Measurements from ENCODE around the gene CISD3.

The CISD3 gene

DNA sequence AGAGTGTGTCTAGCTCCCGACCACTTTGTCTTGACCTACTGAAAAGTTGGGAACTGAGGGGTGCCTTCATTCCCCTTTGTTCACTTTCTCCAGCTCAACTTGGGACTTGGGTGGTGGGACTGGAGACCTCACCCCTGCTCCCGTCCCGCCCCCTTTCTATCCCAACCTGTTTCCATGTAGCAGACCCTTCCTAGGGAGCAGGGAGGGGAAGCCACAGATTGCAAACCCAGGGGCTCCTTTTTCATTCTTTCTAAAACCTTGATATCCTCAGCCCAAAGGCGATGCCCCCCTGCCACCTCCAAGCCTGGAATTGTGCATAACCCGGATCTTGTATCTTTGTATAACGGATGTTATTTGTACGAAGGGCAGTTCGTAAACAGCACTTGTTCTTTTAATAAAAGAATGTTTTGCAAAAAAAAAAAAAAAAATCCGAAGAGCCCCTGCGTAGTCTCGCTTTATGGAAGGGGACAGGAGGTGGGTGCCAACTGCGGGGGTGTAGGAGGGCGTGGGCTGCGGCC, 714 bp upstream of the CISD3 start:
- DNase-seq = no peak

DNA sequence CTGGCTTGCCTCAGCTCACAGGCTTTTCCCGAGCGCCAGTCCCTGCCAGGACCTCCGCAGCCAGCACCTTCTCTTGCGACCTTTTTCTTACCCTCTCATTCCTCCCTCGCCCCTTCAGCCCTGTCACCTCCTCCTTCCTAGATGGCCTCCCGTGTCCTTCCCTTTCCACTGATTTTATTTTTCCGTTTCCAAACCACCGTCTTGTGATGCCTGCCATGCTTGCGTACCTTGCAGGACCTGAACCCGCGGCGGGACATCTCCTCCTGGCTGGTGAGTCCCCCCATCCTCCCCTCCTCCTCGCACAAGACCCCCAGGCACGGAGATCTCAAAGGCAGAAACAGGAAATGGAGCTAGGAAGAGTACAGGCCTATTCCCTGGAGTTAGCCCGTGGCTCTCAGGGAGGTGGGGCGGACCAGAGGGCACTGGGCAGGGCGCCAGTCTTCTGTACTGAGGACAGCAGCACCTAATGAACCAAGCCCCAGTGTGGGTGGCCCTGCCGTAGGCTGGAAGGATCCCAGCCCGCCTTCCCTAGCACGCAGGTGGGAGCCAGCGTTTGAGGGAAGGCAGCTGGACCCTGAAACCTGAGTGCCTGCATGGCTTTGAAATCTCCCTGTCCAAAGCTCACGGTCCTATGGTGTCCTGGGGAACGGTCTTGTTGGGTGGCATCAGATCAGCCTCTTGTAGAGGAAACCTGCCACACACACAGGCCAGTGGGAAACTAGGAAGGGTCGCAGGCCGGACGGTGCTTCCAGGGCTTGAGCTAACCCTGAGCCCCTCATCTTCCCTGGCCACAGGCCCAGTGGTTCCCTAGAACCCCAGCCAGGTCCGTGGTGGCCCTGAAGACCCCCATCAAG, 612 bp downstream of the CISD3 start:
- peak; percentile 43 to 54 for DNase-seq

DNA sequence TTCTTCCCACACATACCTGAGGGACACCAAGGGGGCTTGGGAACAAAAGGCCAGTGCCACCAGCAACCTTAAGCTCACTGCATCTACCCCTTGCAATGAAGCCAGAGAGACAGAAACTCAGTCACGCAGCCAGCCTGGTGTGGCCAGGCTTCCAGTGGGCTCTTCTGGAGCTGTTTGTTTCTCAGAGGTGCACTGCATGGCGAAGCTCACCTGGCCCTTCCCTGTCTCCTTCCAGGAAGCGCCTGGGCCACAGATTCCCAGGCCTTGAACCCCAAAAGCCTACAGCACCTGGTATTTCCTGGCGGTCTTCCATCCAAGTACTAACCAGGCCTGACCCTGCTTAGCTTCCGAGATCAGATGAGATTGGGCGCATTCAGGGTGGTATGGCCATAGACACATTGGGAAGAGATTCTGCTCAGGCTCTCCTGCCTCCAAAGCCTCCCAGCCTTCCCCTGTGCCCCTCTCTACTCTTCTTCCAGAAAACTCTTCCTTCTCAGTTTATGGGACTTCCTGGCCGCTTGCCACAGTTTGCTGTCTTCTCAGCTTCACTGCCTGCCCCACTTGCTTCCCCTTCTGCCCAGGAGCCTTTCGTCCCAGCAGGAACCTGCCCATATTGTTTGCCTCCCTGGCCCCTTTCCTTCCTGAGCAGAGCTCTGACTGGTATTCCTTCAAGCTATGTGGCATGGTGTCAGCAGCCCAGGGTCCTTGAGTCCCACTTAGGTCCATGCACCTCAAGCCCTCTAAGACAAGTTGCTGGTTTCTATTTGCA, 1.6 kb downstream of the CISD3 start:
- DNase-seq = peak; percentile 15 to 42

DNA sequence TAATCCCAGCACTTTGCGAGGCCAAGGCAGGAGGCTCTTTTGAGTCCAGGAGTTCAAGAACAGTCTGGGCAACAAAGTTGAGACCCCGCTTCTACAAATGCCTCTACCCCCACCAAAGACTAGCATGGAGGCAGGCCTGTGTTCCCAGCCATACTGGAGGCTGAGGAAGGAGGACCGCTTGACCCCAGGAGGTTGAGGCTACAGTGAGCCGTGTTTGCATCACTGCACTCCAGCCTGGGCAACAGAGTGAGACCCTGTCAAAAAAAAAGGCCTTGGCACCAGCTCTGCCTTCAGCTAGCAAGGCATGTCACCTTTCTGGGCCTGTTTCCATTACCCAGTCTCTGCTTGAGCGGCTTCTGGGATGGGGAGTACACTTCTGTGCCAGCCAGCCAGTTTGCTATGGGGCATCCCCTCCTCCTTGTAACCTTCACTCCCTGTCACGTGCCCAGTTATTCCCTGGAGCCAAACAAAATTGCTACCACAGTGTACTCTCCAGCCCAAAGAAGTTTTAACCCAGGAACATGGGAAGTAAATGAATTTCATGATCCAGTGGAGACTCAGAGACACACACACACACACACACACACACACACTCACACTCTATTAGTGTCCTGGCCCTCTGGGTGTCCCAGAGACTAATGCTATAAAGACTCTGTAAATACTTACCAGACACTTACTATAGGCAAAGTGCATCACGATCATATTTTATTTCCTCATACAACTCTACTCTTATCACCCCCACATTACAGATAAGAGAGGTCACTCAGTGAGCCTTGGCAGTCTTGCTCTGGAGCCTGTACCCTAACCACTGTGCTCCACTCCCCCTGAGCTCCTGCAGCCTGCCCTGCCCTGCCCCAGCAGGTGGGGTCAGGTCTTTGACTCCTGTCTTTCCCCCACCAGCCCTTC, 2.5 kb downstream of the CISD3 start:
- DNase-seq = no peak

DNA sequence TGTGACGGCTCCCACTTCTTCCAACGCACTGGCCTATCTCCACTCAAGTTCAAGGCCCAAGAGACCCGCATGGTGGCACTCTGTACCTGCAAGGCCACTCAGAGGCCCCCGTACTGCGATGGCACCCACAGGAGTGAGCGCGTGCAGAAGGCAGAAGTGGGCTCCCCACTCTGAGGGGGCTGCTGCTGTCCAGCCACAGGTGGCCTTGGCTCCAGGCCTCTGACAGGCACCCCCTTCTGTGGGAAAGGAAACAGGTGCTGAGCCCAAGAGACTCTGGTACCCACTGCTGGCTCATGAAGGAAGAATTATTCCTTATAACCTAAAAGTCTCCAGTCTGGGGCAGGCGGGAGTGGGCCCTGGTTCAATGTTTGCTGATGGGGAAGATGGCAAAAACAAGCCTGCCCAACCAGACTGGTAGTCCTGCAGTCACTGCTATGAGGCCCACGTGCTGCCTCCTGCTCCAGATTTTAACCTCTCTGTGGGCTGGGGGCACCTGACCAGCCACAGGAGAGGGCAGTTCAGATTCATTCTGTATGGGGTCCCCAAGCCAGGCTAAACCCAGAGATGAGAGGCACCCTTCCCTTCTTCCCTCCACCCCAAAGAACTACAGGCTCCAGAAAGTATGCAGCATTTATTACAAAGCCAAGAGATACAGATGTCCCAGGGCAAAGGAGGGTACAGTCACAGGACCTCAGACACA, 3.3 kb downstream of the CISD3 start:
- DNase-seq = no peak

DNA sequence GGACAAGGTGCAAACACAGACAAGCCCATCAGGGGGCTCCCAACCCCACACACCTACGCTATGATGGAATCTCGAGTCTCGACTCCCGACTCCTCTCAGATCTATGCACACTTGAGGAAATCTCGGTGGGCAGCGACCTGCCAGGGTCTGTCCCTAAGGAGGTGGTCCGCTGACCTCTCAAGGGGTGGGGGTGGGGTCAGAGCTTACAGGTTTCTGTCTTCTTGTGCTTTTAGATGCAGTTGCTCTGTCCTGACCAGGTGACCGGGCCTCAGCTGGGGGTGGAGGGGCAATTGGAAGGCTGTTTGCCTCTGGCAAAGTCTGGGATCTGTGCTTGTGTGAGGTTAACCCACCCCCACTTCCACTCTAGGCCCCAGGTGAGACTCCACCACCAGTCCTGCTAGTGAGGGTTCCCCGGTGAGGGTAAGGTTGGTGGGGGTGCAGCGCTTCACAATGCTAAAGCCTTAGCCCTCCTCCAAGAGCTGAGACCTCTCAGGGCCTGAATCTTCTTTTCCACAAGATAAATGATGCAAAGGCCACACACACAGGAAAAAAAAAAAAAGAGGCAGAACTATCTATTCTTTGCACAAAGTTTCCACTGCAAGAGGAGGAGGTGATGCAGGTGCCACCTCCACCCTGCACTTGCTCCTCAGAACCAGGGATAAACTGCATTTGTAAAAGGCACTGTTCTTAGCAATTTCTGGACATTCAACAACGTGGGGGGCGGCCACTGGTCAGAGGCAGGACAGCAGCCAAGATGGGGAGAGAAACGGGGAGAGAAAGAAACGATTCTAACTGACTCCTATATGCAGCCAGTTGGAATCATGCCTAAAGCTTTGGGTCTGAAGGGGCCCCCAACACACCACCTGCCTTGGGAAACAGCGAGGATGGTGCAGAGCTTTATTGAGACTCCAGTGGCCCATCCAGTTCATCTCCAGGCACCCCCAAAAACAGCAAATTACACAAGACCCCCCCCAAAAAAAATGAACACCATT, 4.1 kb downstream of the CISD3 start:
- no peak for DNase-seq

DNA sequence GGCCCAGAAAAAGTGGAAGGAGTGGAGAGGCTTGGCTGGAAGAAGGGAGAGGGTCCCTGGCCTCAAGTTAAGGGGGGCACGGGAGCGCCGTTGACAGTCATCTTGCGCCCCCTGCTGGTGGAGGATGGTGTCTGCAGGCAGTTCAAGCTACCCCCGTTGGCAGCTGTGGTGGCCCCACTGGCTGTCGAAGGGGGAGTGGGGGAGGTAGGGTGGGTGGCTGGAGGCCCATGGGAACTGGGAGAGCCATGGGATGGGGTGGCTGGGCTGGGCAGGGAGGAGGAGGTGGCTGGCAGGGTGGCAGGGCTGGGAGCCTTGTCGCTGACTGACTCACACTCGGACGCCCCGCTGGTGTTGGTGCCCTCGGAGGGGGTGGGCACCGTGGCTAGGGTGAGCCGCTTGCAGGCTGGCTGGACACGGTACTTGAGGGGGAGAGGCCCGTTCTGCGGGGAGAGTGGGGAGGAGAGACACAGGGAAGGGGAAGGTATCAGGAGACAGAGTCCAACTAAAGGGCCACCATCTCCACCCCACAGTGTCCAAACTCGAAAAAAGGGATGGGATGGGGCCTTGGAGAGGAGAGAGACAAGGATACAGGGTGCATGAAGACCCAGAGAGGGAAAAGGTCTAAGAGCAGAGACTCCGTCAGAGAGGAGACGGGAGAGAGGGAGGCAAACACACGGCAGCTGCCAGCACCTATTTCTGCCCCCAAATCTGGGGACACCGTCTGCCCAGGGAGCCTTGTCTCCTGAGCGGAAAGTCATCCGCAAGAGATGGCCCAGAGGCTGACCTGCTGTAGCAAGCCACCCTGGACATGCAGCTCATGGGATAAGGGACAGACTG, 5.2 kb downstream of the CISD3 start:
- peak in 1 of 2 experiments; percentile 29 for DNase-seq

DNA sequence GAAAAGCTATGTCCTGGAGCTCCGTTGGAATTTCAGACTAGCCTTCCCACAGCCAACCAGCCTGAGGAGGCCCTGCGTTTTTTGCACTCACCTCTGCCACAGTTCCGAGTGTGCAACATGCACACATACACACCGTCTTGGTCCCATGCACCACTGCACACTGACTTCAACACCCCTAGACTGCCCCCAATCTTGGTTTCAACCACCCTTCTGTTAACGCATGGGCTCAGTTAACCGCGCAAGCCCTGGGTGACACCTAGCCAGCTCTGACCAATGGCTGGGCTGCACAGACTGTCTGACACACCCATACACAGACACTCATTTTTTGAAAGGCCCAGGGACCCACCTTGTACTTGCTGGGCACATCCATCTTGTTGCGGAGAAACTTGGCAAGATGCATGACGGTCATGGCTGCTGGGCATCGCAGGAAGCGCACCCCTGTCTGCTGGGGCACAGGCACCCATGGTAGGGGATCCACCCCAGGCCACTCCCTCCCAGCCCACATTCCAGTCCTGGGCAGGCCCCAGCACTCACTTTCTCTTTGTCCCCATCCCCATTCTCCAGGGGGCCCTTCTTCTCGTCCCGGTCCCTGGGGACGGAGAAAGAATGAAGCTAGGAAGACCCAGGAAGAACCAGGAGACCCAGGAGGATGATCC, 8.0 kb downstream of the CISD3 start:
- DNase-seq = no peak

DNA sequence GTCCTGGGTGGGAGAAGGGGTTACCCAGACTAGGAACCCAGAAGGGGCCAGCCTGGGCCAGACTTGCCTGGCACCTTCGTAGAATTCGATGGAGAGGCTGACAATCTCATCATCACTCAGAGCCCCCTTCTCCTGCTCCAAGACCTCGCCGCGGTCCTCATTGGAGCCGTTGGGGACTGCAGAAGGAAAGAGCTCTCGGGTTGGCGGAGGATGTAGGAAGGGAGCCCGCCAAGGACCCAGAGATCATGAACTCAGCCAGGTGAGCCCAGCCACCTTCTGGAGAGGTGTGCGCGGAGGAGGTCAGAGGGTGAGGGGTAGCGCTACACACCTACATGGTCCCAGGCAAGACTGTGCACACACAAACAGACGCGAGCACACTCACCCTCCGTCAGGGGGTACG, 8.5 kb downstream of the CISD3 start:
- DNase-seq = no peak

DNA sequence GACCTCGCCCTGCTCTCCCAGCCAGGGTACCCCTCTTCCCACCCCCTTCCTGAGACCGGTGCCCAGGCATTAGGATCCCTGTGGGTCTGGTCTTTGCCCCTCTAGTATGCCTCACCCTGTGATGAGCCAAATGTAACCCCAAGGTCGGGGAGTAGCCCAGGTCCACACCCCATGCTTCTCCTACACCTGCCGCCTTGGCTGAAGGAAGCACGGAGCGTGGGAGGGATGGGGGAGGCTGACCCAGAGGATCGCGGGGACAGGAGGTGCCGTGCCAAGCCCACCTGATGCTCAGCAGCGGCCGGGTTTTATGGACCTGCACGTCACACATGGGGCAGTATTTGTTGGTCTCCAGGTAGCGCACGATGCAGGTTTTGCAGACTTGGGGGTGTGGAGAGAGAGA, 9.2 kb downstream of the CISD3 start:
- no peak for DNase-seq

DNA sequence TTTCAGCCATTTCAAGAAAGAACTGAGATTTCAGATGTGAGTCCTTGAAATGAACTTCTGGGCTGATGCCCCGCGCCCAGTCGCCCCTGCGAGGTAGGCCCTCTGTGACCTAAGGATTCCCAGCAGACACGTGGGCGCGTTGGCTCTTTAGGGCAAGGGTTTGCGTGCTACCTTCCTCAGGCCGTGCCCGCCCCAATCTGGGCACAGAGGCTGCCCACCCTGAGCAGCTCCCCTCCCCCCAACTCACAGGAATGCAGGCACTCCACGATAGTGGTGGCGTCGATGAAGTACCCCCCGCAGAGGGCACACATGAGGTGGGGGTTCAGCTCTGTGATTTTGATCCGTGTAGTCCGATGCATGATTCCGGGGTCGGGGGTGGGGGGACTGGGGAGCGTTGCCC, 9.9 kb downstream of the CISD3 start:
- DNase-seq = no peak

DNA sequence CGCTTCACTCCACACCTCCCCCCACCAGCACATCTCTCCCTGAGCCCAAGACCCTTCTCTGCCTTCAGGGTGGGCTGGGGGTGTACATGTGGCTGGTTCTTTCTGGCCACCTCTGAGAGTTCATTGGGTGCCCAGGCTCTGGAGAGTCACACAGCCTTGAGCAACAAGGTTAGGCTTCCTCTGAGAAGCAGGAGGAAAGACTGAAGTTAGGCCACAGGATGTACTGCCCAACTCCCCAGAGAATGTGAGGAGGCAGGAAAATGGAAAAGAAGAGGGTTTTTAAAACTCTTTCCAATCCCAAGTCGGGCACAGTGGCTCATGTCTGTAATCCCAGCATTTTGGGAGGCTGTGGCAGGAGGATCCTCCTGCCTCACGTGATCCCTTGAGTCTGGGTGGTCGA, 10.7 kb downstream of the CISD3 start:
- DNase-seq = no peak

DNA sequence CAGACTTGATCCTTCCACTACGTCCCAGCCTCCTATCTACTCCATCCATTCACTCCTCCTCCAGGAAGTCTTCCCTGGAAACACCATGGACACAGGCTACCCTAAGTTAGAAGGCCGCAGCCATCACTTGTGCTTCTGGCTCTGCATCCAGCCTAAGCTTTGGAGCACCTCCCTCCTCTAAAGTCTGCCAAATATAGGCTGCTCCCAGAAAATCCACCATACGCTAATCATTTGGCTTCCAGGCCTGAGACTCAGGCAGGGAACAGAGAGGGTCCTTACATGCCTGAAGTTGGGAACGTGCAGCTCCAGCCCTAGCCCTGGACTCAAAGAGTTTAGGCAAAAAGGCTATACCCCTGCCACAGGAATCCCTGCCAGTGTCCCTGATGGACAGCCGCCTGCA, 11.3 kb downstream of the CISD3 start:
- DNase-seq = no peak

DNA sequence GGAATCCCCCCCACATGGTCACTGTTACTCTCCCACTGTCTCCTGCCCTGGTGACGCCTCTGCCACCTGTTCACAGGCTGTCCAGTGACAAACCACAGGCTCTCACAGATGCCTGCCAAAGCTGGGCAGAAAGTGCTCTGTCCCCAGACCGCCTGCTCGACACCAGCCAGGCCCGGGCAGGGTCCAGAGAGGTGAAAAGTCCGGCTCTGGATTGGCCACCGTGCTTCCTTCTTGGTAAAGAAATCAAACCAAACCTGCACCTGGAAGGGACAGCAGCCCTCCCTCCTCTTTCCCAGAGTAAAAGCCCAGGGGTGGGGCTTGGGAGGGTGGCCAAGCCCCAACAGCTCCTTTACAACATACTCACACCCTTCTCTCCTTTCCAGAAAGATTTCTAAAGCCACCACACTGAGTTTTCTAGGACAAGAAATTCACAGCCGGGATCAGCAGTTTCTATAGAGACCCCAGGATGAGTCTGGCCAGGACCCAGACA, 11.8 kb downstream of the CISD3 start:
- DNase-seq = no peak

DNA sequence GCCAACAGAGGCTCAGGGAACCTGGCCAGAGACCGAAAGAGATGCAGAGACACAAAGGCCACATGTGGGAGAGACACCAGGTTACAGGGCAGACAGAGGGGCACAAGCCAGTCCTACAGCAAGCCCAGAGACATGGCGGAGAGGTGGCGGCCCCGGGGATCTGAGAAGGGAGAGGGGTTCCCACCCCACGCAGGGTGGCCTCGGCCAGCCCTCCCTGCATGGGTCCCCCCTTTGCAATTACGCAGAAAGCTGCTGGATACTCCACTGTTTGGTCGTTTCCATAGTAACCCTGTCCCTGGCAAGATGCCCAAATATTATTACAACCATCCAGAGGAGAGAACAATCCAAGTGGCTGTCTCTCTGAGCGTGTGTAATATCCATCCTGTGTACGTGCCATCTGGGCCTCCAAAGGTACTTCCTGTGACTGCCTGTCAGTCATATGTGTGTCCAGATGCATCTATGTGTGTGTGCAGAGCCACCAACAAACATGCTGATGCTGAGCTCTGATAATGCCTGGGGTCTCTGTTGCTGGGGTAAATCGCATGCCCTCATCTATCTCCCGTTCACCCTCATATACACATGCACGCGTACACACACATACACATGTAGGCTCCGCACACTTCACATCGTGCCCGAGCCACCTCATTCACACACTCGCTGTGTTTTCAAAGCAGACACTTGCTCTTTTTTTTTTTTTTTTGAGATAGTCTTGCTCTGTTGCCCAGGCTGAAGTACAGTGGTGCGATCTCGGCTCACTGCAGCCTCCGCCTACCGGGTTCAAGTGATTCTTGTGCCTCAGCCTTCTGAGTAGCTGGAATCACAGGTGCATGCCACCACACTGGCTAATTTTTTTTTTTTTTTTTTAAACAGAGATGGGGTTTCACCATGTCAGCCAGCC, 12.5 kb downstream of the CISD3 start:
- DNase-seq = no peak

DNA sequence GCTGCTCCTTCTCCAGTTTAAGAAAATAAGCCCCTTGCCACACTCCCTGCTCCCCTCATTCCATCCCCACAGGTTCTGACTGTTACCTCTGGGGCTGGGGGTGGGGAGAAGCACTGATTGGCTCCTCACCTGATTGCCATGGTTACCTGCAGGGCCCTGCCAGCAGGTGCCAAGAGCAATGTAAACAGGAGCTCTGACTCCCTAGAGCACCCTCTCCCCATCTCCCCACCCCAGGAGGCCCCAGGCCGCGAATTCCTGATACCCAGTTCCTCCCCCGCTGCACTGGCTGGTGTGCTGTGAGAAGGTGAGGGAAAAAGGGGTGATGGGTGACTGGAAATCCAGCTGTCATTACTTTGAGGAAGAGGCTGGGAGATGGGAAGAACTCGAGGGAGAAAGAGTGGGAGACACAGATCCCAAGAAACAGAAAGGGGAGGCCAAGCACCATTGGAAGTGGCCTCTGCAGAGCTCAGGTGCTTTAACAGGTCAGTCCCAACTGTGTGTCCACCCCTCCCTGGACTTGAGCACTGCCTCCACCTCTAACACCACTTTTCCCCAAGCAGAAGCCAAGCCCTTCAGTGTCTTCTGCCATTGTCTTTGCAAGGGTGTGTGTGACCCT, 13.5 kb downstream of the CISD3 start:
- no peak for DNase-seq

DNA sequence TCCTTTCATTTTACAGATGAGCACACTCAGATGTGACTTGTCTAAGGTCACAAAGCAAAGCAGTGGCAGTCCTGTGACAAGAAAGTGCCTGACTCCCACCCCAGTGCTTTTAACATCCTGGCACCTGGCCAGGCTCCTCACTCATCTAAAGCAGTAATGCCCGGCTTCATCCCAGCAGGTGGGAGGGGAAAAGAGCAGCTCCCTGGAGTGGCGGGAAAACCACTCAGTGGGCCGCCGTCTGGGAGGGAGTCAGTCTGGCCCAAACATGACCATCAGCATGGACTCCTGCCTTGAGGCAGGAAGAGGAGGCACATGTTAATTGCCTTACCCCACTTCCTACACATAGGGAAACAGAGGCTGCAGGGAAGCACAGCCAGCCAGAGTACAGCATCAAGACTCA, 15.4 kb downstream of the CISD3 start:
- DNase-seq = no peak

Data from AML-193 (cell line).